Thyroid gland (tissue), 4 donors: Measurements from ENCODE around the gene LIX1.

Experiments
- CTCF ChIP-seq, 6 experiments: fragments of 200-600 bp in 3 of 6; fragments of 450-650 bp in 3 of 6; sonication (generic) in 3 of 6; IDR thresholded peaks; one replicate each; pipeline ENCODE4 v1.5.1; 2016 to 2019; ENCODE audit warnings: antibody characterized with exemption in 6 of 6, mild to moderate bottlenecking in 2 of 6, inconsistent platforms in 1 of 6, moderate library complexity in 1 of 6
- POLR2A ChIP-seq, 2 donors: fragments of 450-650 bp; IDR thresholded peaks; one replicate each; pipeline ENCODE4 v1.6.1; 2017; ENCODE audit warnings: antibody characterized with exemption in 2 of 2, mild to moderate bottlenecking in 2 of 2, moderate library complexity in 1 of 2

DNA sequence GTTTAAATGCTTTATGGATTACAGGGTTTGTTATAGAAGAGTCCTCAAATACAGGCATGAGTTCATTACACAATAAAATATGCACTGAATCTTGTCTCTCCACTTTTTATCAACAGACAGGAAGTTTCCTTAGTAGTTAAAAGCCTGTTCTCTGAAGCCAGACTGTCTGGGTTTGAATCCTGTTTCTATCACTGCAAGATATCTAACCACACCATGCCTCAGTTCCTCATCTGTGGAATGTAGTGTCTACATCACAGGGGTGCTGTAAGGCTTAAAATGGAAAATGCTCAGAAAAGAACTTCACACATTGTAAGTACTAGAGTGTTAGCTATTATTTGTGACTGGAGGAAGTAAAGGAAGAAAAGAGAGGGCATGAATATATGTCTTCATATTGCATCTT, 9.3 kb downstream of the LIX1 start:
- TF ChIP-seq CTCF (IDR thresholded peaks at IDR 0.05) = no peak
- no peak for TF ChIP-seq POLR2A (IDR thresholded peaks at IDR 0.05)
